ENCODE data around the gene ZBTB8OS.

Gene ZBTB8OS

GRCh38 chr1:32612189-32612881 is 38.0 kb downstream of the ZBTB8OS start:
- peak overlapping the region; percentile 54 for H3K4me3 ChIP-seq (ENCODE audit: low read depth, low read length)
- DNase-seq (ENCODE audit: low read depth, low spot score): no peak
- CTCF ChIA-PET: interaction anchor here (0.6 kb wide), 1 partner anchor 10 kb away, joined by 4 read pairs; no protein-coding TSS in a partner anchor
- POLR2A ChIA-PET: no interaction called here
- peak; percentile 41 for TF ChIP-seq CTCF (IDR thresholded peaks at IDR 0.05; ENCODE audit: insufficient read depth, low read length, missing control alignments)

GRCh38 chr1:32611859-32612188 is 38.5 kb downstream of the ZBTB8OS start:
- DNase-seq (ENCODE audit: low read depth, low spot score): no peak
- no peak for TF ChIP-seq CTCF (IDR thresholded peaks at IDR 0.05; ENCODE audit: insufficient read depth, low read length, missing control alignments)
- ChIA-PET POLR2A (no interaction called here), CTCF (interaction anchor here (1.2 kb wide), 1 partner anchor 9 kb away, joined by 3 read pairs; no protein-coding TSS in a partner anchor)
- peak overlapping the region; percentile 54 for H3K4me3 ChIP-seq (ENCODE audit: low read depth, low read length)

GRCh38 chr1:32609180-32609579 is 41.2 kb downstream of the ZBTB8OS start:
- no peak overlapping the region for H3K4me3 ChIP-seq (ENCODE audit: low read depth, low read length)
- ChIA-PET POLR2A (interaction anchor here (0.6 kb wide), 2 partner anchors 90 to 739 kb away, joined by 3 read pairs; no protein-coding TSS in a partner anchor), CTCF (no interaction called here)
- DNase-seq (ENCODE audit: low read depth, low spot score): no peak
- TF ChIP-seq CTCF (IDR thresholded peaks at IDR 0.05; ENCODE audit: insufficient read depth, low read length, missing control alignments): no peak

GRCh38 chr1:32606565-32607371 is 43.6 kb downstream of the ZBTB8OS start:
- TF ChIP-seq CTCF (IDR thresholded peaks at IDR 0.05; ENCODE audit: insufficient read depth, low read length, missing control alignments): no peak
- H3K4me3 ChIP-seq (ENCODE audit: low read depth, low read length): no peak overlapping the region
- ChIA-PET POLR2A (interaction anchor here (0.7 kb wide), 1 partner anchor 14 kb away, joined by 4 read pairs; no protein-coding TSS in a partner anchor), CTCF (interaction anchor here (0.9 to 1.7 kb wide), 4 partner anchors 11 to 86 kb away, joined by 3 to 6 read pairs (median 4); no protein-coding TSS in a partner anchor)
- no peak for DNase-seq (ENCODE audit: low read depth, low spot score)

- ChIA-PET POLR2A (interaction anchor here (0.7 kb wide), 1 partner anchor 15 kb away, joined by 4 read pairs; no protein-coding TSS in a partner anchor), CTCF (interaction anchor here (1.0 to 1.7 kb wide), 2 partner anchors 12 to 14 kb away, joined by 6 read pairs; no protein-coding TSS in a partner anchor)
- no peak overlapping the region for H3K4me3 ChIP-seq (ENCODE audit: low read depth, low read length)
These were observed 44.5 kb downstream of the ZBTB8OS start for GRCh38 chr1:32605711-32606424.

More at GRCh38 chr1:32605711-32606424, 44.5 kb downstream of the ZBTB8OS start:
- DNase-seq (ENCODE audit: low read depth, low spot score): no peak
- TF ChIP-seq CTCF (IDR thresholded peaks at IDR 0.05; ENCODE audit: insufficient read depth, low read length, missing control alignments): no peak
